Keratinocyte (primary cell): ENCODE measurements around the gene RASSF1. TPM values are rescaled to one million over a fixed set of nuclear protein-coding genes. Genes with fewer than 3 reads are reported as not detected.

Experiments
- DNase-seq: peaks from one replicate; pipeline ENCODE4 v3.0.0-alpha.2; 2011; ENCODE audit warnings: low read depth, missing footprints, low spot score
- FAIRE-seq: peaks from 2 replicates; lab custom pipeline; 2011; peaks lifted over from hg19 to GRCh38; lab: Jason Lieb, UNC
- H2AFZ ChIP-seq: 2 replicates; pipeline ENCODE4 v1.6.0; 2012; ENCODE audit warnings: low read length, control low read depth, inconsistent platforms; ENCODE audit not compliant: control insufficient read depth
- H3K27ac ChIP-seq: 2 replicates; pipeline ENCODE4 v1.5.1; 2011; ENCODE audit warnings: low read length; ENCODE audit not compliant: control insufficient read depth, insufficient read depth
- H3K27me3 ChIP-seq: 3 replicates; pipeline ENCODE4 v1.6.0; 2011; ENCODE audit warnings: low read length; ENCODE audit not compliant: control insufficient read depth, insufficient read depth; ENCODE audit errors: extremely low read depth
- H3K36me3 ChIP-seq, 2 experiments: 2 replicates in 1 of 2; 3 replicates in 1 of 2; pipeline ENCODE4 v1.5.1; 2011; ENCODE audit warnings: low read length in 2 of 2, mild to moderate bottlenecking in 1 of 2; ENCODE audit not compliant: control insufficient read depth in 2 of 2, insufficient read depth in 2 of 2; ENCODE audit errors: extremely low read depth in 1 of 2
- H3K4me1 ChIP-seq: 3 replicates; pipeline ENCODE4 v1.5.1; 2011; ENCODE audit warnings: low read length; ENCODE audit not compliant: control insufficient read depth, insufficient read depth; ENCODE audit errors: extremely low read depth
- H3K4me2 ChIP-seq: 3 replicates; pipeline ENCODE4 v1.6.0; 2011; ENCODE audit warnings: low read depth, low read length; ENCODE audit not compliant: control insufficient read depth, insufficient read depth; ENCODE audit errors: extremely low read depth
- H3K4me3 ChIP-seq, 3 experiments: fragments of 200-600 bp in 1 of 3; sonication (generic) in 1 of 3; 2 replicates in 2 of 3; 3 replicates in 1 of 3; pipeline ENCODE4 v1.5.1; 2011 to 2016; ENCODE audit warnings: low read length in 3 of 3, mild to moderate bottlenecking in 3 of 3, control low read depth in 2 of 3, inconsistent platforms in 1 of 3, low read depth in 1 of 3, mixed read lengths in 1 of 3, mixed run types in 1 of 3, moderate library complexity in 1 of 3; ENCODE audit not compliant: control insufficient read depth in 2 of 3, insufficient read depth in 2 of 3; ENCODE audit errors: extremely low read depth in 1 of 3
- H3K79me2 ChIP-seq: 2 replicates; pipeline ENCODE4 v1.6.0; 2012; ENCODE audit warnings: low read length; ENCODE audit not compliant: control insufficient read depth, insufficient read depth
- H3K9ac ChIP-seq: 3 replicates; pipeline ENCODE4 v1.6.0; 2011; ENCODE audit warnings: low read length; ENCODE audit not compliant: control insufficient read depth, insufficient read depth; ENCODE audit errors: extremely low read depth
- H3K9me1 ChIP-seq: 3 replicates; pipeline ENCODE4 v1.6.0; 2011; ENCODE audit warnings: low read length; ENCODE audit not compliant: control insufficient read depth, insufficient read depth; ENCODE audit errors: extremely low read depth
- H3K9me3 ChIP-seq: 2 replicates; pipeline ENCODE4 v1.5.1; 2012; ENCODE audit warnings: low read depth, low read length; ENCODE audit not compliant: control insufficient read depth
- H4K20me1 ChIP-seq: 3 replicates; pipeline ENCODE4 v1.6.0; 2011; ENCODE audit warnings: low read length; ENCODE audit not compliant: control insufficient read depth, insufficient read depth; ENCODE audit errors: extremely low read depth
- EZH2 ChIP-seq: IDR thresholded peaks from one replicate; pipeline ENCODE4 v1.6.1; 2012; ENCODE audit warnings: inconsistent platforms, mild to moderate bottlenecking, low read length, moderate library complexity
- dilution Hi-C: fragments of 300-500 bp; cut with MboI; formaldehyde crosslinking; loops from one replicate; pipeline ENCODE4 v1.7.0; 2020; ENCODE audit warnings: low sequenced_read_pairs; ENCODE audit not compliant: extremely low pct_ligation_motif_present
- polyA plus RNA-seq, 5 experiments: library from polyadenylated mRNA; depleted of rRNA in 3 of 5; stranded (reverse) in 3 of 5; stranded (forward) in 1 of 5; unstranded in 1 of 5; fragments of >200 nt; gene quantifications; 1 replicate in 1 of 5; 2 replicates in 3 of 5; 3 replicates in 1 of 5; pipeline versions ENCODE4 v1.2.1 to v1.2.3, GENCODE V29; 2011 to 2012; ENCODE audit warnings: missing spikeins in 2 of 5, low read depth in 1 of 5, low replicate concordance in 1 of 5
- TF ChIP-seq, protein P1 (sequence below), 3 experiments: IDR thresholded peaks in 1 of 3; conservative IDR thresholded peaks in 1 of 3; optimal IDR thresholded peaks in 1 of 3; 2 replicates in 2 of 3; 3 replicates in 1 of 3; pipeline versions ENCODE3 to v1.5.1; 2011; ENCODE audit warnings: low read length in 3 of 3, mild to moderate bottlenecking in 3 of 3, moderate library complexity in 2 of 3, control low read depth in 1 of 3, inconsistent platforms in 1 of 3; ENCODE audit not compliant: insufficient read depth in 2 of 3; ENCODE audit errors: extremely low read depth in 1 of 3

RASSF1 gene
- polyA plus RNA-seq, 1 donor (not counting 4 experiments of a cell fraction or from before 2014, with no cell fraction given): 28.5 TPM

DNA sequence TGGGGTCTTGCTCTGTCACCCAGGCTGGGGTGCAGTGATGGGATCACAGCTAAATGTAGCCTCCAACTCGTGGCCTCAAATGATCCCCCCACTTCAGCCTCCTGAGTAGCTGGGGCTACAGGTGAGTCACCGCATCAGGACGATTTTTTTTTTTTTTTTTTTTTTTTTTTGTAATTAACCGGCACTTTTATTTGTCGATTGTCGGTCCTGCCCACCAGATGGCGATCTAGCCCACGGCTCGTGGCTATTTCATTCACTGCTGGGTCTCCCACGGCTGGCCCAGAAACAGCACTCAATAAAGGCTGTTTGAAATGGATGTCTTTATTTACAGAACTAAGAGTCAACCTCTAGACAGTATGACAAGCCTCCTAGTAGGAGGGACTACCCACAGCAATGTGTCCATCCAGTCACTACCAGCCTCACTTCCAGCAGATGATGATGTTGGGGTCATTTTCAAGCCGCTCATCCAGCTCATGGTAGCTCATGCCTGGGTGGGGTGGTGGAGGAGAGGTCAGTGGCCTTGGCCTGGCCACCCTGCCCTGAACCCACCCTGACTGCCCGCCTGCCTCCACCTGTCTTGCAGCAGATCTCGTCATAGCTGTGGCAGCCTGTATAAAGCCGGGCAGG lies 6.7 kb upstream of the RASSF1 start:
- TF ChIP-seq, protein P1, sequence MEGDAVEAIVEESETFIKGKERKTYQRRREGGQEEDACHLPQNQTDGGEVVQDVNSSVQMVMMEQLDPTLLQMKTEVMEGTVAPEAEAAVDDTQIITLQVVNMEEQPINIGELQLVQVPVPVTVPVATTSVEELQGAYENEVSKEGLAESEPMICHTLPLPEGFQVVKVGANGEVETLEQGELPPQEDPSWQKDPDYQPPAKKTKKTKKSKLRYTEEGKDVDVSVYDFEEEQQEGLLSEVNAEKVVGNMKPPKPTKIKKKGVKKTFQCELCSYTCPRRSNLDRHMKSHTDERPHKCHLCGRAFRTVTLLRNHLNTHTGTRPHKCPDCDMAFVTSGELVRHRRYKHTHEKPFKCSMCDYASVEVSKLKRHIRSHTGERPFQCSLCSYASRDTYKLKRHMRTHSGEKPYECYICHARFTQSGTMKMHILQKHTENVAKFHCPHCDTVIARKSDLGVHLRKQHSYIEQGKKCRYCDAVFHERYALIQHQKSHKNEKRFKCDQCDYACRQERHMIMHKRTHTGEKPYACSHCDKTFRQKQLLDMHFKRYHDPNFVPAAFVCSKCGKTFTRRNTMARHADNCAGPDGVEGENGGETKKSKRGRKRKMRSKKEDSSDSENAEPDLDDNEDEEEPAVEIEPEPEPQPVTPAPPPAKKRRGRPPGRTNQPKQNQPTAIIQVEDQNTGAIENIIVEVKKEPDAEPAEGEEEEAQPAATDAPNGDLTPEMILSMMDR (optimal IDR thresholded peaks at IDR 0.05 in 1 of 3, IDR thresholded peaks at IDR 0.05 in 1 of 3, conservative IDR thresholded peaks at IDR 0.05 in 1 of 3; ENCODE audit: extremely low read depth in 1 of 3, insufficient read depth in 2 of 3, low read length in 3 of 3): peak in 2 of 3 experiments; percentile 52 to 70
- no peak for TF ChIP-seq EZH2
- Histone ChIP-seq H3K4me3 (no peak overlapping the region), H3K4me1 (peaks cover 24% of the 10 kb centered on the region), H2AFZ (no peak overlapping the region), H3K9ac (no peak overlapping the region), H4K20me1 (no peaks in the 10 kb centered on the region), H3K9me1 (no peaks in the 10 kb centered on the region), H3K79me2 (peaks cover 12% of the 10 kb centered on the region), H3K27ac (no peak overlapping the region), H3K4me2 (no peak overlapping the region), H3K36me3 (peaks cover 10% of the 10 kb centered on the region in 2 experiments), H3K27me3 (no peaks in the 10 kb centered on the region), H3K9me3 (no peaks in the 10 kb centered on the region)
- dilution Hi-C loops: no loop called here
- peak; percentile 46 for FAIRE-seq
- no peak for DNase-seq

- Histone ChIP-seq H3K27me3 (no peaks in the 10 kb centered on the region), H3K4me1 (peaks cover 22% of the 10 kb centered on the region), H2AFZ (peak within 1 kb of the TSS; percentile 88), H3K9me3 (no peaks in the 10 kb centered on the region), H3K9me1 (no peaks in the 10 kb centered on the region), H4K20me1 (no peaks in the 10 kb centered on the region), H3K79me2 (peaks cover 3% of the 10 kb centered on the region), H3K27ac (no peak within 1 kb of the TSS), H3K9ac (peak within 1 kb of the TSS; percentile 54), H3K36me3 (peaks cover 7 to 10% of the 10 kb centered on the region in 2 experiments), H3K4me2 (peak within 1 kb of the TSS; percentile 93), H3K4me3 (peak within 1 kb of the TSS; percentile 19 to 67 (median 58))
- no peak for DNase-seq
- FAIRE-seq: no peak
- no peak for TF ChIP-seq EZH2
- TF ChIP-seq, protein P1 (optimal IDR thresholded peaks at IDR 0.05 in 1 of 3, IDR thresholded peaks at IDR 0.05 in 1 of 3, conservative IDR thresholded peaks at IDR 0.05 in 1 of 3; ENCODE audit: extremely low read depth in 1 of 3, insufficient read depth in 2 of 3, low read length in 3 of 3): no peak
- dilution Hi-C loops: no loop called here
Observed at GRCh38 chr3:50345586-50346234, 5.1 kb upstream of the RASSF1 start, which contains the start of gene ZMYND10. ZMYND10 (minus strand) TSS chr3:50345732; CDS start chr3:50345579, 153 bp downstream.
